ENCODE results near the gene DAND5.
"Not testable (repeated sequence)": the region's sequence is repeated elsewhere in the genome, so short reads cannot be mapped to it uniquely, and the experiment has no call there.

DAND5 gene

DNA sequence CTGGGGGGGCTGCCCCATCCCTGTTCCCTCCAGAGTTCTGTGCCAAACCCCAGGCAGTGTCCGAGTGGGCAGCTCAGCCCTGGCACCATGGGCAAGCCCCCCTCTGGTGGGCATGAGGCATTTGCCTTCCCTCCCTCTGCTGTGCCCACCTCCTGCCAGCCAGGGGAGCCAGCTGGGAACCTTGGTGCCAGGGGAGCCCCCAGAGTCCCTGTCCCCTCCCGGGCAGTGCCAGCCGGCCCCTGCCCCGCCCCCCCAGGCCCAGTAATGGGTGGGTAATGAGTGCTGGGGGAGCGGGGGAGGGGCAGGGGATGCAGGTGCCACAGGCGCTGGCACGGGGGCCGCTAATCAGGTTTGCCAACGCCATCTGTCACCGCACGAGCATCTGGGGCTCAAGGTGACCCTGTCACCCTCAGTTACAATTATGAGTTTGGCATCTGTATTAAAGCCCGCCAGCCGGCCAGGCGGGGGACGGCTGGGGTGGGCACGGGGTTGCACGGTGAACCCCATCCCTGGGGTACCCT is 5.9 kb downstream of the DAND5 start:
- Histone ChIP-seq H3K4me3 (ENCODE audit: low read depth, low read length) (no peak overlapping the region), H3K9ac (no peak overlapping the region), H3K27me3 (ENCODE audit: control insufficient read depth, insufficient read depth, low read length) (no peaks in the 10 kb centered on the region), H3K9me3 (ENCODE audit: control insufficient read depth, low read length) (no peaks in the 10 kb centered on the region), H3K79me2 (no peaks in the 10 kb centered on the region), H2AFZ (no peak overlapping the region), H3K36me3 (ENCODE audit: control insufficient read depth, insufficient read depth, low read length) (no peaks in the 10 kb centered on the region), H3K4me1 (no peaks in the 10 kb centered on the region), H3K27ac (no peak overlapping the region), H3K4me2 (ENCODE audit: low read length) (no peak overlapping the region)
- no peak for TF ChIP-seq CTCF (IDR thresholded peaks at IDR 0.05)

DNA sequence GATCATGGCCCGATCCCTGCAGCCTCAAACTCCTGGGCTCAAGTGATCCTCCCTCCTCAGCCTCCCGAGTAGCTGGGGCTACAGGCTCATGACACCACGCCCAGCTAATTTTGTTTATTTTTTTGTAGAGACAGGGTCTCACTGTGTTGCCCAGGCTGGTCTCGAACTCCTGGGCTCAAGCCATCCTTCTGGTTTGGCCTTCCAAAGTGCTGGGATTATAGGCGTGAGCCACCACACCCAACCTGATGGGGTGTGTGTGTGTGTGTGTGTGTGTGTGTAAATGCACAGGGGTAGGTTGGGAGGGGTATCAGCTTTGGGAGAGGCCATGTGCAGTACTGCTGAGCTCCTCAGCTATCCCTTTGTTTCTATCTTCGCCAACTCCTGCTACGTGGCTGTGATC is 6.7 kb downstream of the DAND5 start:
- H2AFZ ChIP-seq; H3K4me3 ChIP-seq (ENCODE audit: low read depth, low read length); H3K27me3 ChIP-seq (ENCODE audit: control insufficient read depth, insufficient read depth, low read length); H3K9ac ChIP-seq; H3K4me1 ChIP-seq; H3K4me2 ChIP-seq (ENCODE audit: low read length); H3K9me3 ChIP-seq (ENCODE audit: control insufficient read depth, low read length); H3K79me2 ChIP-seq; H3K27ac ChIP-seq; H3K36me3 ChIP-seq (ENCODE audit: control insufficient read depth, insufficient read depth, low read length): not testable (repeated sequence)

GRCh38 chr19:12979974-12980373 is 10.6 kb downstream of the DAND5 start:
- H3K9me3 ChIP-seq (ENCODE audit: control insufficient read depth, low read length): no peaks in the 10 kb centered on the region
- H3K4me1 ChIP-seq: no peaks in the 10 kb centered on the region
- H3K27me3 ChIP-seq (ENCODE audit: control insufficient read depth, insufficient read depth, low read length): no peaks in the 10 kb centered on the region
- no peak for TF ChIP-seq CTCF (IDR thresholded peaks at IDR 0.05)
- no peak overlapping the region for H3K4me2 ChIP-seq (ENCODE audit: low read length)
- H3K79me2 ChIP-seq: no peaks in the 10 kb centered on the region
- no peak overlapping the region for H2AFZ ChIP-seq
- H3K27ac ChIP-seq: no peak overlapping the region
- no peaks in the 10 kb centered on the region for H3K36me3 ChIP-seq (ENCODE audit: control insufficient read depth, insufficient read depth, low read length)
- no peak overlapping the region for H3K4me3 ChIP-seq (ENCODE audit: low read depth, low read length)
- H3K9ac ChIP-seq: no peak overlapping the region

DNA sequence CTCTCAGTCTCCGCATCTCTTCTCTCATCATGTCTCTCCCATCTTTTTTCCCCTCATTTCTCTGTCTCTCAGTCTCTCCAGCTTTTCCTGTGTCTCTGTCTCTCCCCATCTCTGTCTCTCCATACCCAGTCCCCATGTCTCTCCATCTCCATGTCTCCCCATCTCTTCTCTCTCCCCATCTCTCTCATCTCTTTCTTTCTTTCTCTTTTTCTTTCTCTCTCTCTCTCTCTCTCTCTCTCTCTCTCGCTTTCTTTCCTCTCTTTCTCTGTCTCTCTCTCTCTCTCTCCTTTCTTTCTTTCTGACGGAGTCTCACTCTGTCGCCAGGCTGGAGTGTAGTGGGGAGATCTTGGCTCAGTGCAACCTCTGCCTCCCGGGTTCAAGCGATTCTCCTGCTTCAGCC is 13.3 kb downstream of the DAND5 start:
- Histone ChIP-seq H3K36me3 (ENCODE audit: control insufficient read depth, insufficient read depth, low read length) (no peaks in the 10 kb centered on the region), H3K79me2 (no peaks in the 10 kb centered on the region), H3K27me3 (ENCODE audit: control insufficient read depth, insufficient read depth, low read length) (no peaks in the 10 kb centered on the region), H2AFZ (no peak overlapping the region), H3K4me2 (ENCODE audit: low read length) (no peak overlapping the region), H3K4me1 (no peaks in the 10 kb centered on the region), H3K9me3 (ENCODE audit: control insufficient read depth, low read length) (no peaks in the 10 kb centered on the region), H3K9ac (no peak overlapping the region), H3K4me3 (ENCODE audit: low read depth, low read length) (no peak overlapping the region), H3K27ac (no peak overlapping the region)
- TF ChIP-seq CTCF (IDR thresholded peaks at IDR 0.05): no peak

DNA sequence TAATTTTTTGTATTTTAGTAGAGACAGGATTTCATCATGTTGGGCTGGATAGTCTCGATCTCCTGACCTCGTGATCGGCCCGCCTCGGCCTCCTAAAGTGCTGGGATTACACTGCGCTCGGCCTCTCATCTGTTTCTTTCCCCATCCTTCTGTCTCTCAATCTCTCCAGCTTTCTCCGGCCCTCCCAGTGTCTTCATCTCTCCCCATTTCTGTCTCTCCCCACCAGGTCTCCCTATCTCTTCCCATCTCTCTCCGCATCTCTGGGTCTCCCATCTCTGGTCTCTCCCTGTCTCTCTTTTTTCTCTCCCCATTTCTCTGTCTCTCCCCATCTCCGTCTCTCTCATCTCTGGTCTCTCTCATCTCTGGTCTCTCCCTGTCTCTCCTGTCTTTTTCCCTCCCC is 13.7 kb downstream of the DAND5 start:
- Histone ChIP-seq H3K4me3 (ENCODE audit: low read depth, low read length) (peak overlapping the region; percentile 53), H3K4me1 (no peaks in the 10 kb centered on the region), H3K27ac (no peak overlapping the region), H3K79me2 (no peaks in the 10 kb centered on the region), H3K36me3 (ENCODE audit: control insufficient read depth, insufficient read depth, low read length) (no peaks in the 10 kb centered on the region), H3K4me2 (ENCODE audit: low read length) (peak overlapping the region; percentile 67), H2AFZ (peak overlapping the region; percentile 62), H3K27me3 (ENCODE audit: control insufficient read depth, insufficient read depth, low read length) (no peaks in the 10 kb centered on the region), H3K9ac (no peak overlapping the region), H3K9me3 (ENCODE audit: control insufficient read depth, low read length) (no peaks in the 10 kb centered on the region)
- TF ChIP-seq CTCF (IDR thresholded peaks at IDR 0.05): no peak
